Measurements from ENCODE around the gene KRT82. TPM values are rescaled to one million over a fixed set of nuclear protein-coding genes. Genes with fewer than 3 reads are reported as not detected.

Gene KRT82
- not detected for total RNA-seq
- under 1 TPM in 1 of 3 donors, not detected in 2; 0.04 TPM for polyA plus RNA-seq
- long read RNA-seq, donor 1, result 0 reads
- long read RNA-seq, donor 2, result 0 reads

DNA sequence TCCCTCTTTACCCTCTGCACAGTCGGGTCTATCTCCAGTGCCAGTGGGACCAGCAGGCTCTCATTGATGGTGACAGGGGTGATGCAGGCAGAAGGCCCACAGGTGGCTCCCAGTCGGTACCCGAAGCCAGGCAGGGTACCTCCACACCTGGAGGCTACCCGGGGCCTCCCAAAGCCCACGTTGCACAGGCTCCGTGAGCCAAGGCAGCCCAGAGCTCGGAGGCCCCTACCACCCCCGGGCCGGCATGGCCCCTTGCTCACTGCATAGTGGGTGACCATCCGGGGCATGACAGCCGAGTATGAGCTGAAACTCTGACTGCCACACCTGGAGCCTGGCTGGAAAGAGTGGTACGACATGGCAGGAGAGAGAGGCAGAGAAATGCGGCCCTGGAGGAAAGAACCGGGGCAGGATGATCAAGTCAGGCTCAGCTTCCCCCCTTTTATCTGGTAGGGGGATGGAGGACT is at the start of gene KRT82:
Gene KRT82 (minus strand): TSS at position 414 of the 464 bp plus-strand sequence. CDS start 58 bp downstream, at position 356.
- intact Hi-C loops (cut with DNase I; ENCODE audit: low total_unique reads), result no loop called here
- DNase-seq, result peak; percentile 72
- Histone ChIP-seq H3K27ac (no peak within 1 kb of the TSS), H3K27me3 (replicated peaks in 1 of 7) (peaks cover 0 to 12% (median 0%) of the 10 kb centered on the region in 7 donors), H3K4me3 (no peak within 1 kb of the TSS), H3K4me1 (peaks cover 0 to under 1% (median 0%) of the 10 kb centered on the region in 6 donors), H3K36me3 (no peaks in the 10 kb centered on the region), H3K9me3 (no peaks in the 10 kb centered on the region)
- WGBS, 5 donors, result 77 to 94% (median 89%) methylated on average over 10 to 14 of the region's 14 CpGs
- TF ChIP-seq POLR2A (IDR thresholded peaks at IDR 0.05) (no peak), CTCF (IDR thresholded peaks at IDR 0.05 in 8 of 11, conservative IDR thresholded peaks at IDR 0.05 in 3 of 11) (no peak), POLR2AphosphoS5 (IDR thresholded peaks at IDR 0.05) (no peak)

- Histone ChIP-seq H3K27ac (no peak overlapping the region), H3K4me3 (no peak overlapping the region), H3K27me3 (replicated peaks in 1 of 7) (no peaks in the 10 kb centered on the region), H3K9me3 (no peaks in the 10 kb centered on the region), H3K36me3 (no peaks in the 10 kb centered on the region), H3K4me1 (no peaks in the 10 kb centered on the region)
- WGBS, 5 donors, result 29 to 69% (median 47%) methylated on average over 1 of the region's 1 CpG
- TF ChIP-seq POLR2A (IDR thresholded peaks at IDR 0.05) (no peak), POLR2AphosphoS5 (IDR thresholded peaks at IDR 0.05) (no peak), CTCF (IDR thresholded peaks at IDR 0.05 in 8 of 11, conservative IDR thresholded peaks at IDR 0.05 in 3 of 11) (no peak)
- DNase-seq, result no peak
- intact Hi-C loops (cut with DNase I; ENCODE audit: low total_unique reads), result no loop called here
These were observed 49.7 kb upstream of the KRT82 start for GRCh38 chr12:52455821-52456220.

DNA sequence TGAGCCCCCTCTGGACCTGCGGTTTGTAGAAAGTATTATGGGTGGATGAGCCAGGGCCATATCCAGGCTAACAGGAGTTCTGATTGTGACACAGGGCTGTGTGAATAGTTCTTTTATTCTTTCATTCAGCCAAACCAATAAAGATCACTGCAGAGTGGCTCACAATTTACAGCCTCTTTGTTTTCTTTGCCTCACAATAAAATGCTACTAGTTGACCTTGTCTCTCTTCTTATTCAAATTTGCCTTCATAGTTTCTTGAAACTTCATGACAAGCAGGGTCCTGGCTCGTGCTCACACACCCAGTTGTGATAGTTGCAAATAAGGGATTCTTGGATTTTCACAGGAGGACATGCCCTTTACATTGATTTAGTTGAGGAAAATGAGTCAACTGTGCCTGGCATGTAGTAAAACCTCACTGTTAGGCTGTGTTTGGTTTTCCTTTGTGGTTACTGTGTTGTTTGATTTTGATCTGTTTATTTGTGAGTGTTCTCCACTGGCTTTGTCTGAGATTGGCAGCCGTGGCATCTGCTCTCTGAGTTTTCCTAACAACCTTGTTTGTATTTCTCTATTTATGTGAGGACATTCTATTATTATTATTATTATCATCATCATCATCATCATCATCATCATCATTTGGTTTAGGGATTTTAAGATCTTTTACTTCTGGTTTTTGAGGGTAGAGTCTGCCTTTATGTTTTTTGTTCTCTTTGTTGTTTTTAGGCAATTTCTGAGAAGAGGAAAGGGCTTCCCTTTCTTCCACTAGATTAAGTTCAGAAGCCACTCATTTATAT is 48.5 kb upstream of the KRT82 start:
- no peaks in the 10 kb centered on the region for H3K4me1 ChIP-seq
- no peaks in the 10 kb centered on the region for H3K9me3 ChIP-seq
- DNase-seq, result no peak
- H3K36me3 ChIP-seq, result no peaks in the 10 kb centered on the region
- intact Hi-C loops (cut with DNase I; ENCODE audit: low total_unique reads), result no loop called here
- TF ChIP-seq CTCF (IDR thresholded peaks at IDR 0.05 in 8 of 11, conservative IDR thresholded peaks at IDR 0.05 in 3 of 11) (no peak), POLR2A (IDR thresholded peaks at IDR 0.05) (no peak), POLR2AphosphoS5 (IDR thresholded peaks at IDR 0.05) (no peak)
- no peak overlapping the region for H3K27ac ChIP-seq
- no peak overlapping the region for H3K4me3 ChIP-seq
- WGBS, 5 donors, result 56 to 66% (median 62%) methylated on average over 3 of the region's 3 CpGs
- peaks cover 0 to 4% (median 0%) of the 10 kb centered on the region in 7 donors for H3K27me3 ChIP-seq (replicated peaks in 1 of 7)

GRCh38 chr12:52452101-52452500 is 46.0 kb upstream of the KRT82 start, which contains the start of gene KRT6B:
KRT6B (minus strand) TSS chr12:52452146; CDS start chr12:52452078, 68 bp downstream.
- intact Hi-C loops (cut with DNase I; ENCODE audit: low total_unique reads), result no loop called here
- DNase-seq, result no peak
- Histone ChIP-seq H3K9me3 (no peaks in the 10 kb centered on the region), H3K27ac (no peak within 1 kb of the TSS), H3K27me3 (replicated peaks in 1 of 7) (peaks cover 0 to 8% (median 0%) of the 10 kb centered on the region in 7 donors), H3K4me3 (no peak within 1 kb of the TSS), H3K36me3 (no peaks in the 10 kb centered on the region), H3K4me1 (no peaks in the 10 kb centered on the region)
- TF ChIP-seq CTCF (IDR thresholded peaks at IDR 0.05 in 8 of 11, conservative IDR thresholded peaks at IDR 0.05 in 3 of 11) (no peak), POLR2A (IDR thresholded peaks at IDR 0.05) (no peak), POLR2AphosphoS5 (IDR thresholded peaks at IDR 0.05) (no peak)
- 89 to 92% (median 91%) methylated on average over 6 of the region's 6 CpGs for WGBS, 5 donors

Measured in spleen (tissue), 13 donors.